Astrocyte (in vitro differentiated cells and primary cell): ENCODE measurements around the gene SIRPG. TPM values are rescaled to one million over a fixed set of nuclear protein-coding genes. Genes with fewer than 3 reads are reported as not detected.

Source experiments
- DNase-seq: peaks from one replicate; pipeline ENCODE4 v3.0.0-alpha.2; 2010; ENCODE audit warnings: low read depth
- FAIRE-seq: peaks from 2 replicates; lab custom pipeline; 2011; peaks lifted over from hg19 to GRCh38; lab: Jason Lieb, UNC
- H2AFZ ChIP-seq: 2 replicates; pipeline ENCODE4 v1.6.0; 2012; ENCODE audit warnings: low read depth, low read length, inconsistent platforms
- H3K27ac ChIP-seq: 2 replicates; pipeline ENCODE4 v1.5.1; 2011; ENCODE audit warnings: low read depth, low read length, inconsistent platforms
- H3K27me3 ChIP-seq: 2 replicates; pipeline ENCODE4 v1.6.0; 2011; ENCODE audit warnings: low read length, inconsistent platforms; ENCODE audit not compliant: insufficient read depth
- H3K36me3 ChIP-seq: 2 replicates; pipeline ENCODE4 v1.5.1; 2011; ENCODE audit warnings: low read length, inconsistent platforms; ENCODE audit not compliant: insufficient read depth
- H3K4me1 ChIP-seq: 2 replicates; pipeline ENCODE4 v1.5.1; 2011; ENCODE audit warnings: low read length, inconsistent platforms; ENCODE audit not compliant: insufficient read depth
- H3K4me2 ChIP-seq: 2 replicates; pipeline ENCODE4 v1.6.0; 2012; ENCODE audit warnings: low read length, inconsistent platforms
- H3K4me3 ChIP-seq: 2 replicates; pipeline ENCODE4 v1.5.1; 2011; ENCODE audit warnings: low read depth, mild to moderate bottlenecking, low read length, inconsistent platforms; ENCODE audit not compliant: insufficient read depth
- H3K79me2 ChIP-seq: 2 replicates; pipeline ENCODE4 v1.6.0; 2012; ENCODE audit warnings: mild to moderate bottlenecking, low read length, inconsistent platforms; ENCODE audit not compliant: insufficient read depth
- H3K9ac ChIP-seq: 2 replicates; pipeline ENCODE4 v1.6.0; 2012; ENCODE audit warnings: mild to moderate bottlenecking, low read length, inconsistent platforms
- H3K9me3 ChIP-seq: 2 replicates; pipeline ENCODE4 v1.5.1; 2012; ENCODE audit warnings: low read depth, mild to moderate bottlenecking, low read length, inconsistent platforms; ENCODE audit not compliant: insufficient read depth
- H4K20me1 ChIP-seq: 2 replicates; pipeline ENCODE4 v1.6.0; 2012; ENCODE audit warnings: low read length, inconsistent platforms; ENCODE audit not compliant: insufficient read depth
- H3K27ac Mint-ChIP-seq: one replicate; pipeline ENCODE4 v1.8.0; 2021; ENCODE audit warnings: mild to moderate bottlenecking, mixed read lengths; ENCODE audit not compliant: unreplicated experiment
- H3K27me3 Mint-ChIP-seq: one replicate; pipeline ENCODE4 v1.8.0; 2021; ENCODE audit warnings: low read depth, mixed read lengths; ENCODE audit not compliant: unreplicated experiment
- H3K36me3 Mint-ChIP-seq: one replicate; pipeline ENCODE4 v1.8.0; 2021; ENCODE audit warnings: low read depth, mixed read lengths; ENCODE audit not compliant: unreplicated experiment
- H3K4me1 Mint-ChIP-seq: one replicate; pipeline ENCODE4 v1.8.0; 2021; ENCODE audit warnings: low read depth, mixed read lengths; ENCODE audit not compliant: unreplicated experiment
- H3K4me3 Mint-ChIP-seq: one replicate; pipeline ENCODE4 v1.8.0; 2021; ENCODE audit warnings: mild to moderate bottlenecking, moderate library complexity, mixed read lengths; ENCODE audit not compliant: unreplicated experiment
- H3K9me3 Mint-ChIP-seq: one replicate; pipeline ENCODE4 v1.8.0; 2021; ENCODE audit warnings: mild to moderate bottlenecking, mixed read lengths; ENCODE audit not compliant: unreplicated experiment
- EZH2 ChIP-seq: IDR thresholded peaks from 2 replicates; pipeline ENCODE4 v1.6.1; 2012; ENCODE audit warnings: mild to moderate bottlenecking, low read length, inconsistent platforms; ENCODE audit not compliant: insufficient read depth
- total RNA-seq: library from RNA; stranded (reverse); gene quantifications from 2 replicates; pipeline ENCODE4 v1.2.1, GENCODE V29; 2021
- TF ChIP-seq, protein P1 (sequence below): IDR thresholded peaks from 2 replicates; pipeline ENCODE4 v1.5.1; 2011; ENCODE audit warnings: low read depth, mild to moderate bottlenecking, inconsistent platforms, low read length, moderate library complexity; ENCODE audit not compliant: insufficient read depth

The SIRPG gene
- total RNA-seq, 1 donor from 2014 or later, result not detected

DNA sequence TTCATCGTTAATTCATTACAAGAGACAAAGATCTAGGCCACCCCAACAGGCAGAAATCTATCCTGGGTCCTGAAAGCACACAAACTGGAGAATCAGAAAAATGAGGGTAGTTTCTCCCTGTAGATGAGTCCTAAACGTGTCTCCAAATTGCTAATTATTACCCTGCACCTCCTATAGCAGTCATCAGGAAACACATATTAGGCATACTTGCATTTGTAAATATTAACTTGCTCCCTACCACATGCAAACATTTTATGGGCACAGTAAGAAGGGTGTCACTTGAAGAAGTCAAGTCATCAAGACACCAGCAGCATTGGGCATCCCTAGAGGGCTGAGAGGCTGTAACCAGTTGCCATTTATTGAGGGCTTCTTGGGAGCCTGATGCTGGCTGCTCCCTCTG, 19.8 kb downstream of the SIRPG start:
- DNase-seq, result no peak
- H3K79me2 ChIP-seq, result no peaks in the 10 kb centered on the region

DNA sequence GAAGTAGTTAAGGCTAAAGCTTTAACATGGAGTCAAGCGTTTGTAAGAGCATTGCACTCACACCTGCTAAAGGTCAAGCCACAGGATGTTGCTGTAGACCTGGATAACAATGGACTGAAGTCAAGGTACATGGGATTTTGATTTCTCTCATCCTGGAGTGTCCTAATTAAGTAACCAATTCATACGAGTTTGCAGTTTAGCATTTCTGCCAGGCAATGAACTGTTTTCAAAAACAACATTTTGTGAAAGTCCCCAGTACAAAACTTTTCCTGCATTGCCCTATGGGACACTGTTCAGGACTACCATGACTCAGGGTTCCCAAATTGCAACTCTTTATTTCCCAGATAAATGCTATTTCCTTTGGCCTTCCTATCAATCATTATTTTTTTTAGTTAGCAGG, 20.4 kb downstream of the SIRPG start:
- Histone ChIP-seq H4K20me1 (no peaks in the 10 kb centered on the region), H3K36me3 (no peaks in the 10 kb centered on the region), H3K9me3 (no peaks in the 10 kb centered on the region), H3K4me1 (no peaks in the 10 kb centered on the region), H3K27ac (no peak overlapping the region), H3K4me2 (no peak overlapping the region), H3K9ac (no peak overlapping the region), H2AFZ (no peak overlapping the region), H3K4me3 (no peak overlapping the region), H3K79me2 (no peaks in the 10 kb centered on the region), H3K27me3 (no peaks in the 10 kb centered on the region)
- Mint-ChIP-seq H3K27me3 (peaks cover 1% of the 10 kb centered on the region), H3K27ac (no peak overlapping the region), H3K4me1 (no peaks in the 10 kb centered on the region), H3K9me3 (peaks cover 8% of the 10 kb centered on the region), H3K4me3 (no peak overlapping the region), H3K36me3 (no peaks in the 10 kb centered on the region)
- TF ChIP-seq, protein P1, sequence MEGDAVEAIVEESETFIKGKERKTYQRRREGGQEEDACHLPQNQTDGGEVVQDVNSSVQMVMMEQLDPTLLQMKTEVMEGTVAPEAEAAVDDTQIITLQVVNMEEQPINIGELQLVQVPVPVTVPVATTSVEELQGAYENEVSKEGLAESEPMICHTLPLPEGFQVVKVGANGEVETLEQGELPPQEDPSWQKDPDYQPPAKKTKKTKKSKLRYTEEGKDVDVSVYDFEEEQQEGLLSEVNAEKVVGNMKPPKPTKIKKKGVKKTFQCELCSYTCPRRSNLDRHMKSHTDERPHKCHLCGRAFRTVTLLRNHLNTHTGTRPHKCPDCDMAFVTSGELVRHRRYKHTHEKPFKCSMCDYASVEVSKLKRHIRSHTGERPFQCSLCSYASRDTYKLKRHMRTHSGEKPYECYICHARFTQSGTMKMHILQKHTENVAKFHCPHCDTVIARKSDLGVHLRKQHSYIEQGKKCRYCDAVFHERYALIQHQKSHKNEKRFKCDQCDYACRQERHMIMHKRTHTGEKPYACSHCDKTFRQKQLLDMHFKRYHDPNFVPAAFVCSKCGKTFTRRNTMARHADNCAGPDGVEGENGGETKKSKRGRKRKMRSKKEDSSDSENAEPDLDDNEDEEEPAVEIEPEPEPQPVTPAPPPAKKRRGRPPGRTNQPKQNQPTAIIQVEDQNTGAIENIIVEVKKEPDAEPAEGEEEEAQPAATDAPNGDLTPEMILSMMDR, result no peak
- no peak for TF ChIP-seq EZH2
- FAIRE-seq (no peak), DNase-seq (no peak)

More for the DNA sequence above, 19.8 kb downstream of the SIRPG start:
- Mint-ChIP-seq H3K4me3 (no peak overlapping the region), H3K4me1 (no peaks in the 10 kb centered on the region), H3K9me3 (peaks cover 8% of the 10 kb centered on the region), H3K27ac (no peak overlapping the region), H3K27me3 (peaks cover 1% of the 10 kb centered on the region), H3K36me3 (no peaks in the 10 kb centered on the region)
- FAIRE-seq, result no peak
- H3K36me3 ChIP-seq, result no peaks in the 10 kb centered on the region
- no peaks in the 10 kb centered on the region for H3K4me1 ChIP-seq
- H3K4me3 ChIP-seq, result no peak overlapping the region
- no peaks in the 10 kb centered on the region for H3K27me3 ChIP-seq
- no peaks in the 10 kb centered on the region for H4K20me1 ChIP-seq
- H3K9me3 ChIP-seq, result no peaks in the 10 kb centered on the region
- H3K27ac ChIP-seq, result no peak overlapping the region
- no peak overlapping the region for H2AFZ ChIP-seq
- no peak for TF ChIP-seq EZH2
- TF ChIP-seq, protein P1, result no peak
- no peak overlapping the region for H3K4me2 ChIP-seq
- no peak overlapping the region for H3K9ac ChIP-seq

DNA sequence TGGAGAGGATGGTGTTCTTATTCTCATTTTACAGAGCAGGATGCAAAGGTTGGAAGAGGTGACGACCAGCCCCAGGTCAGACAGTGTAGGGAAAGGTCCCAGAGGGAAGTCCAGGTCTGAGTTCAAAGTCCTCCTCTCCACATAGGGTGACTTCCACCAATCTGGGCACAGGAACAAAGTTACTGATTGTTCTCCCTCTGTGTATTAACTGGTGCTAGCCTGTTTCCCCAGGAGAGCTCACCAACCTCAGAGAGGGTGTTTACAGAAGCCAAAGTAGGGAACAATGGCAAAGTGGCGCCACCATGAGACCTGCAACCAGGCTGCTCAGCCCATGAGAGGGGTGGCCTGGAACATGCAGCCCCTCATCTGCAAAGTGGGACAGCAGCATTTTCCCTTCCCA, 21.0 kb downstream of the SIRPG start:
- no peak overlapping the region for H3K4me3 Mint-ChIP-seq

More for the DNA sequence above, 21.0 kb downstream of the SIRPG start:
- TF ChIP-seq, protein P1, result no peak
- Histone ChIP-seq H3K36me3 (no peaks in the 10 kb centered on the region), H3K27me3 (no peaks in the 10 kb centered on the region), H3K4me1 (no peaks in the 10 kb centered on the region), H2AFZ (no peak overlapping the region), H4K20me1 (no peaks in the 10 kb centered on the region), H3K79me2 (no peaks in the 10 kb centered on the region), H3K27ac (no peak overlapping the region), H3K9ac (no peak overlapping the region), H3K9me3 (no peaks in the 10 kb centered on the region), H3K4me3 (no peak overlapping the region), H3K4me2 (no peak overlapping the region)
- H3K36me3 Mint-ChIP-seq, result no peaks in the 10 kb centered on the region
- no peak overlapping the region for H3K27ac Mint-ChIP-seq
- H3K9me3 Mint-ChIP-seq, result peaks cover 8% of the 10 kb centered on the region
- DNase-seq (no peak), FAIRE-seq (no peak)
- H3K4me1 Mint-ChIP-seq, result no peaks in the 10 kb centered on the region
- H3K27me3 Mint-ChIP-seq, result peaks cover 1% of the 10 kb centered on the region
